HEK293T (cell line): ENCODE results near the gene LCLAT1.
A peak's percentile ranks its signal among the peaks of the same experiment; 100 is the strongest.

Experiments
- CTCF ChIA-PET: fragments of 350-600 bp; formaldehyde crosslinking; extraction: SDS; loops from one replicate; lab custom pipeline; 2021; ENCODE audit warnings: antibody characterized with exemption, inconsistent platforms; lab: Yijun Ruan, JAX
- POLR2A ChIA-PET: fragments of 350-600 bp; formaldehyde crosslinking; extraction: SDS; loops from one replicate; lab custom pipeline; 2020; ENCODE audit warnings: antibody characterized with exemption, inconsistent platforms; lab: Yijun Ruan, JAX
- DNase-seq: peaks from one replicate; pipeline ENCODE4 v3.0.0; 2012; ENCODE audit warnings: mixed read lengths; ENCODE audit errors: extremely low spot score
- ARNT ChIP-seq: fragments of 450-650 bp; IDR thresholded peaks from 2 replicates; pipeline ENCODE4 v1.6.1; 2017; ENCODE audit warnings: mild to moderate bottlenecking
- BHLHE40 ChIP-seq: fragments of 450-650 bp; IDR thresholded peaks from 2 replicates; pipeline ENCODE4 v1.6.1; 2016; ENCODE audit warnings: mild to moderate bottlenecking, moderate library complexity, borderline replicate concordance
- CTBP1 ChIP-seq: fragments of 450-650 bp; IDR thresholded peaks from 2 replicates; pipeline ENCODE4 v1.6.1; 2016; ENCODE audit warnings: borderline replicate concordance
- ELF4 ChIP-seq: fragments of 450-650 bp; IDR thresholded peaks from 2 replicates; pipeline ENCODE4 v1.6.1; 2017; ENCODE audit warnings: antibody characterized with exemption
- FOXA1 ChIP-seq: fragments of 450-650 bp; IDR thresholded peaks from 2 replicates; pipeline ENCODE4 v1.6.1; 2016; ENCODE audit warnings: mild to moderate bottlenecking
- FOXK2 ChIP-seq: fragments of 450-650 bp; IDR thresholded peaks from 2 replicates; pipeline ENCODE4 v1.6.1; 2016; ENCODE audit warnings: mild to moderate bottlenecking
- FOXM1 ChIP-seq: fragments of 450-650 bp; IDR thresholded peaks from 2 replicates; pipeline ENCODE4 v1.6.1; 2017; ENCODE audit warnings: mild to moderate bottlenecking, borderline replicate concordance
- HDGF ChIP-seq: fragments of 450-650 bp; IDR thresholded peaks from 2 replicates; pipeline ENCODE4 v1.6.1; 2017; ENCODE audit warnings: antibody characterized with exemption, borderline replicate concordance
- L3MBTL2 ChIP-seq: fragments of 450-650 bp; conservative IDR thresholded peaks from 2 replicates; pipeline ENCODE4 v1.6.1; 2016; ENCODE audit warnings: mild to moderate bottlenecking
- LEF1 ChIP-seq: fragments of 450-650 bp; IDR thresholded peaks from 2 replicates; pipeline ENCODE4 v1.6.1; 2017; ENCODE audit warnings: mild to moderate bottlenecking, borderline replicate concordance
- NFRKB ChIP-seq: fragments of 450-650 bp; IDR thresholded peaks from 2 replicates; pipeline ENCODE4 v1.6.1; 2016; ENCODE audit warnings: mild to moderate bottlenecking, moderate library complexity
- SP1 ChIP-seq: fragments of 450-650 bp; IDR thresholded peaks from 2 replicates; pipeline ENCODE4 v1.6.1; 2017
- SUZ12 ChIP-seq: fragments of 450-650 bp; IDR thresholded peaks from 2 replicates; pipeline ENCODE4 v1.6.1; 2016; ENCODE audit warnings: mild to moderate bottlenecking
- TARDBP ChIP-seq: fragments of 450-650 bp; IDR thresholded peaks from 2 replicates; pipeline ENCODE4 v1.6.1; 2016
- ZNF384 ChIP-seq: fragments of 450-650 bp; IDR thresholded peaks from 2 replicates; pipeline ENCODE4 v1.6.1; 2016
- TF ChIP-seq, protein P1 (sequence below): fragments of 450-650 bp; IDR thresholded peaks from 2 replicates; pipeline ENCODE4 v1.6.1; 2016

LCLAT1 gene

DNA sequence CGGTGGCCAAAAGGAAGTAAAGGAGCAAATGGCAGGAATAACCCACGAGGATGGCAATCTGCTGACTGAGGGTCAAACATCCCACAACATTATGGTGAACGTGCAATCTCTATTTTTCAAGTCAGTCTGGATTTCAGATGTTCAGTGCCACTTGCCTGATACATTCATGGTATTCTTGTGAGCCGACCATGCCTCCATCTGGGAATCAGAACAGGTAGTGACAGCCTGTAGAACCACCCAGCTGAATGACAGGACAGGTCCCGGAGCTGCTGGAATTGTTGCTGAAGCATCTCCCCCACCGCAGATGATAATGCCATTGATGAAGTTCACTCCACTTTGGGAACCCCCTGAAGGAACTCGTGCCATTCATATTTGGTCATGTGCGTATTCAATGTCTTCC is 237.0 kb downstream of the LCLAT1 start:
- no peak for DNase-seq
- ChIA-PET POLR2A (no interaction called here), CTCF (no interaction called here)
- TF ChIP-seq FOXM1 (no peak), L3MBTL2 (no peak), NFRKB (no peak), FOXK2 (no peak)

DNA sequence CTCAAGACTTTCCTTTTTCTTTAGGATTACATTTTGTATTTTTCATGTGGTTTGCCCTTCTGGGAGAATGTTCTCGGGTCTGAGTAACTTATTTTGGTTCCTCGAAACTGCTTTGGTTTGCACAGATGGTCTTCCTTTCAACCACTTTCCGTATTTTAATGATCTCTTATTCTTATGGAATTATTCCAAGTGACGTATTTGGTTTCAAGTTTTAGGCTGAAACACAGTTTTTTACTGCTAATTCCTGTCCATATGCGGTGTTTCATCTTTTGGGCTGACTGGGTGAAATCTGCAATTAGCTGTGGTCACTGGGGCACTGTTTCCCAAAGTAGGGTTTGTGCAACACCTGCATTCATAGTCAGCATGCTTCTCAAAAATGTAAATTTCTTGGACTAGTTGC is 237.5 kb downstream of the LCLAT1 start:
- TF ChIP-seq, protein P1, sequence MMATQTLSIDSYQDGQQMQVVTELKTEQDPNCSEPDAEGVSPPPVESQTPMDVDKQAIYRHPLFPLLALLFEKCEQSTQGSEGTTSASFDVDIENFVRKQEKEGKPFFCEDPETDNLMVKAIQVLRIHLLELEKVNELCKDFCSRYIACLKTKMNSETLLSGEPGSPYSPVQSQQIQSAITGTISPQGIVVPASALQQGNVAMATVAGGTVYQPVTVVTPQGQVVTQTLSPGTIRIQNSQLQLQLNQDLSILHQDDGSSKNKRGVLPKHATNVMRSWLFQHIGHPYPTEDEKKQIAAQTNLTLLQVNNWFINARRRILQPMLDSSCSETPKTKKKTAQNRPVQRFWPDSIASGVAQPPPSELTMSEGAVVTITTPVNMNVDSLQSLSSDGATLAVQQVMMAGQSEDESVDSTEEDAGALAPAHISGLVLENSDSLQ: no peak
- TF ChIP-seq ELF4: no peak
- no peak for TF ChIP-seq ARNT
- TF ChIP-seq SP1: no peak
- TF ChIP-seq TARDBP: no peak
- no peak for TF ChIP-seq BHLHE40
- no peak for TF ChIP-seq L3MBTL2
- TF ChIP-seq LEF1: no peak
- TF ChIP-seq FOXK2: no peak
- no peak for TF ChIP-seq ZNF384
- no peak for TF ChIP-seq FOXM1
- no peak for TF ChIP-seq HDGF
- no peak for TF ChIP-seq CTBP1
- no peak for TF ChIP-seq FOXA1
- no peak for TF ChIP-seq SUZ12
- no peak for TF ChIP-seq NFRKB
- CTCF ChIA-PET: no interaction called here
- POLR2A ChIA-PET: no interaction called here
- no peak for DNase-seq

DNA sequence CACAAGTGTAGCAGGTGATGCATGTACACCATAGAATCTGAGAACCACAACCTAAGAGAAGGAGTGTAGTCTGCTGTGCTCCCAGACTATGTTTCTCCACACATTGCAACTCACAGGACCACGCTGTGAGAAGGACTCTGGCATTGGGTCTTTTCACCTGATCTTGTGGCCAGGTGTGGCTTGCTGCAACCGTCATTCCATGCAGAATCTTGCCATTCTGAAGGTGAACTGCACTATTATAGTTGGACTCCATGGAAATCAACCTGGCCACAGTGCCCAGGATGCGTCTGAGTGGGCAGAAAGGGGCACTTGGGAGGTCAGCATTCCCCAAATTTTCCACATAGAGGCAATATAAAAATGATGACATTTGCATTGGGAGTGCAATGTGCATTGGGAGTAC is 237.9 kb downstream of the LCLAT1 start:
- DNase-seq: no peak
- ChIA-PET CTCF (no interaction called here), POLR2A (no interaction called here)
- TF ChIP-seq ARNT: no peak
- no peak for TF ChIP-seq LEF1
- TF ChIP-seq BHLHE40: no peak
- TF ChIP-seq HDGF: no peak
- no peak for TF ChIP-seq FOXK2
- TF ChIP-seq FOXA1: no peak
- TF ChIP-seq TARDBP: no peak
- TF ChIP-seq, protein P1: no peak
- TF ChIP-seq ELF4: no peak
- no peak for TF ChIP-seq NFRKB
- TF ChIP-seq SP1: no peak
- TF ChIP-seq FOXM1: no peak
- TF ChIP-seq L3MBTL2: no peak
- TF ChIP-seq SUZ12: no peak
- TF ChIP-seq ZNF384: no peak
- no peak for TF ChIP-seq CTBP1

DNA sequence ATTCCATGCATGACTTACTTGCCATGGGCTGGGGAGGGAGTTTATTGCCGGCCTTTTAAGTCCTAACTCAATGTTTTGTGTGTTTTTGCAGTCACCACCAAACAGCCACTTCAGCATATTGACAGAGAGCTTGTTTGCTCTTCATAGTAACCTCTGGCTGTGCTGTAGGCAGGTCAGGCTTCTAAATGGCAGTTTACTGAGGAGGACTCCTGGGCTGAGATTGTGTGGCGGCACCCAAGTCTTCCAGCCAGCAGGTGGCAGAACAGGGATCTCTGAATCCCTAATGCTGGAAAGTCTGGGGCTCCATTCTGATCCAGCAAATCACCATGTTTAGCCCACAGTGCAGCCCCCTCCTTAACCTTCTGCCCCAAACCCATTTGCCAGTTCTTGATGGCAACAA is 239.0 kb downstream of the LCLAT1 start:
- ChIA-PET POLR2A (no interaction called here), CTCF (no interaction called here)

DNA sequence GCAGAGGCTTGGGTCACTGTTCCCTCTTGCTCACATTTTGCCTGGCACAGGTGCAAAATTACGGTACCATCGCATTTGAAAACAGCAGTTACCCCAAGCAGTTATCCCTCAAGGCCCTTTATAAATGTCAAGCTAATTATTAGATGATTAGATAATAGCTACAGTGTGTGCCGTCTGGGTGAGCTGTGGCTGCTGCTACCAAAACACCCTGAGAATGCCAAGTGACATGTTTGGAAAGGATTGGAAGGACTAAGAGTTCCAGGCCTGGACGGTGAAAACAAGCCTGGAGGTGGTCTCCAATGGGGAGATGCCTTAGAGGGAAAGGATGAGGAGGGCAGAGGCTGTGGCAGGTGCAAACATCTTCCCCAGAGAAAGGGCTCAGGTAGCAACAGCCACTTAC is 239.6 kb downstream of the LCLAT1 start:
- ChIA-PET CTCF (interaction anchor here (0.6 kb wide), 1 partner anchor 322 kb away, joined by 3 read pairs; no protein-coding TSS in a partner anchor), POLR2A (no interaction called here)
- no peak for TF ChIP-seq FOXK2
- no peak for TF ChIP-seq CTBP1
- no peak for TF ChIP-seq NFRKB
- TF ChIP-seq LEF1: no peak
- TF ChIP-seq FOXM1: no peak
- TF ChIP-seq ARNT: no peak
- no peak for TF ChIP-seq BHLHE40
- TF ChIP-seq, protein P1: no peak
- no peak for TF ChIP-seq TARDBP
- no peak for TF ChIP-seq FOXA1
- TF ChIP-seq ZNF384: no peak
- TF ChIP-seq SUZ12: no peak
- TF ChIP-seq SP1: no peak
- no peak for TF ChIP-seq ELF4
- TF ChIP-seq L3MBTL2: no peak
- TF ChIP-seq HDGF: no peak
- DNase-seq: no peak

More for the DNA sequence above, 239.0 kb downstream of the LCLAT1 start:
- TF ChIP-seq ZNF384: no peak
- no peak for TF ChIP-seq NFRKB
- TF ChIP-seq L3MBTL2: no peak
- TF ChIP-seq ELF4: no peak
- no peak for TF ChIP-seq CTBP1
- TF ChIP-seq SUZ12: no peak
- TF ChIP-seq ARNT: no peak
- TF ChIP-seq FOXK2: no peak
- TF ChIP-seq BHLHE40: no peak
- TF ChIP-seq LEF1: no peak
- TF ChIP-seq HDGF: no peak
- TF ChIP-seq FOXM1: no peak
- no peak for TF ChIP-seq SP1
- no peak for TF ChIP-seq TARDBP
- TF ChIP-seq, protein P1: no peak
- TF ChIP-seq FOXA1: no peak
- peak; percentile 34 for DNase-seq
